IgD-negative memory B cell (primary cell): Measurements from ENCODE around the gene LACTBL1. TPM values are rescaled to one million over a fixed set of nuclear protein-coding genes. Genes with fewer than 3 reads are reported as not detected.
"Not testable (repeated sequence)": the region's sequence is repeated elsewhere in the genome, so short reads cannot be mapped to it uniquely, and the experiment has no call there.

Source experiments
- H3K27ac Mint-ChIP-seq, 3 donors: one replicate each; pipeline ENCODE4 v1.8.0; 2020 to 2022; ENCODE audit warnings: mild to moderate bottlenecking in 3 of 3, mixed read lengths in 3 of 3, moderate library complexity in 1 of 3
- H3K27me3 Mint-ChIP-seq: one replicate; pipeline ENCODE4 v1.8.0; 2021; ENCODE audit warnings: mixed read lengths
- H3K36me3 Mint-ChIP-seq: one replicate; pipeline ENCODE4 v1.8.0; 2020; ENCODE audit warnings: mild to moderate bottlenecking, mixed read lengths
- H3K4me1 Mint-ChIP-seq, 3 donors: one replicate each; pipeline ENCODE4 v1.8.0; 2020 to 2022; ENCODE audit warnings: mixed read lengths in 3 of 3, mild to moderate bottlenecking in 1 of 3
- H3K4me3 Mint-ChIP-seq, 4 donors: one replicate each; pipeline ENCODE4 v1.8.0; 2020 to 2022; ENCODE audit warnings: mild to moderate bottlenecking in 4 of 4, mixed read lengths in 4 of 4, moderate library complexity in 3 of 4
- H3K9me3 Mint-ChIP-seq, 3 donors: one replicate each; pipeline ENCODE4 v1.8.0; 2020 to 2021; ENCODE audit warnings: mixed read lengths in 3 of 3, mild to moderate bottlenecking in 1 of 3
- polyA plus RNA-seq: library from polyadenylated mRNA; unstranded; fragments of 300-500 nt; fragmentation: Illumina TruSeq; gene quantifications from one replicate; pipeline ENCODE4 v1.2.3, GENCODE V29; 2021

The LACTBL1 gene
- polyA plus RNA-seq, 1 donor from 2014 or later, result not detected

GRCh38 chr1:22966309-22966708 is 6.4 kb downstream of the LACTBL1 start:
- Mint-ChIP-seq H3K4me1 (no peaks in the 10 kb centered on the region), H3K9me3 (peaks cover 4 to 14% (median 6%) of the 10 kb centered on the region in 3 donors), H3K27ac (no peak overlapping the region), H3K27me3 (peaks cover 25% of the 10 kb centered on the region), H3K4me3 (peak overlapping the region in 1 of 4 donors; percentile 23), H3K36me3 (peaks cover 4% of the 10 kb centered on the region)

- no peaks in the 10 kb centered on the region for H3K4me1 Mint-ChIP-seq
- H3K4me3 Mint-ChIP-seq, result no peak overlapping the region
- H3K36me3 Mint-ChIP-seq, result peaks cover 2% of the 10 kb centered on the region
- no peak overlapping the region for H3K27ac Mint-ChIP-seq
- H3K9me3 Mint-ChIP-seq, result peaks cover 3 to 14% (median 4%) of the 10 kb centered on the region in 3 donors
- peaks cover 10% of the 10 kb centered on the region for H3K27me3 Mint-ChIP-seq
Observed at GRCh38 chr1:22963044-22963677, 9.5 kb downstream of the LACTBL1 start.

GRCh38 chr1:22962558-22962957 is 10.1 kb downstream of the LACTBL1 start:
- Mint-ChIP-seq H3K27ac (no peak overlapping the region), H3K36me3 (peaks cover 2% of the 10 kb centered on the region)

GRCh38 chr1:22959545-22960360 is 12.9 kb downstream of the LACTBL1 start:
- H3K4me3 Mint-ChIP-seq, result no peak overlapping the region
- H3K27me3 Mint-ChIP-seq, result peaks cover 8% of the 10 kb centered on the region

More at GRCh38 chr1:22962558-22962957, 10.1 kb downstream of the LACTBL1 start:
- Mint-ChIP-seq H3K9me3 (peaks cover 3 to 14% (median 4%) of the 10 kb centered on the region in 3 donors), H3K27me3 (peaks cover 10% of the 10 kb centered on the region), H3K4me1 (no peaks in the 10 kb centered on the region), H3K4me3 (no peak overlapping the region)

GRCh38 chr1:22958556-22958955 is 14.1 kb downstream of the LACTBL1 start:
- Mint-ChIP-seq H3K4me3 (no peak overlapping the region), H3K27me3 (peaks cover 13% of the 10 kb centered on the region), H3K27ac (no peak overlapping the region), H3K4me1 (no peaks in the 10 kb centered on the region), H3K36me3 (no peaks in the 10 kb centered on the region), H3K9me3 (peaks cover 0 to 2% (median 0%) of the 10 kb centered on the region in 3 donors)

More at GRCh38 chr1:22959545-22960360, 12.9 kb downstream of the LACTBL1 start:
- Mint-ChIP-seq H3K9me3 (peaks cover 0 to 4% (median 0%) of the 10 kb centered on the region in 3 donors), H3K36me3 (no peaks in the 10 kb centered on the region), H3K27ac (no peak overlapping the region), H3K4me1 (no peaks in the 10 kb centered on the region)

GRCh38 chr1:22957066-22957465 is 15.6 kb downstream of the LACTBL1 start:
- Mint-ChIP-seq H3K27me3 (peaks cover 13% of the 10 kb centered on the region), H3K27ac (no peak overlapping the region), H3K9me3 (peaks cover 0 to 2% (median 0%) of the 10 kb centered on the region in 3 donors), H3K4me1 (no peaks in the 10 kb centered on the region), H3K36me3 (no peaks in the 10 kb centered on the region), H3K4me3 (no peak overlapping the region)

- H3K27me3 Mint-ChIP-seq, result peaks cover 13% of the 10 kb centered on the region
- H3K4me1 Mint-ChIP-seq, result peaks cover 0 to 2% (median 2%) of the 10 kb centered on the region in 3 donors
- no peak overlapping the region for H3K27ac Mint-ChIP-seq
- no peak overlapping the region for H3K4me3 Mint-ChIP-seq
- H3K9me3 Mint-ChIP-seq, result peaks cover 0 to 2% (median 0%) of the 10 kb centered on the region in 3 donors
- peaks cover 2% of the 10 kb centered on the region for H3K36me3 Mint-ChIP-seq
Observed at GRCh38 chr1:22955146-22955545, 17.5 kb downstream of the LACTBL1 start.

GRCh38 chr1:22953740-22954141 is 18.9 kb downstream of the LACTBL1 start:
- peaks cover 0 to 2% (median 2%) of the 10 kb centered on the region in 3 donors for H3K4me1 Mint-ChIP-seq
- peaks cover 0 to 2% (median 0%) of the 10 kb centered on the region in 3 donors for H3K9me3 Mint-ChIP-seq
- H3K4me3 Mint-ChIP-seq, result no peak overlapping the region
- peaks cover 2% of the 10 kb centered on the region for H3K36me3 Mint-ChIP-seq
- H3K27me3 Mint-ChIP-seq, result peaks cover 13% of the 10 kb centered on the region
- no peak overlapping the region for H3K27ac Mint-ChIP-seq

GRCh38 chr1:22953057-22953739 is 19.5 kb downstream of the LACTBL1 start:
- Mint-ChIP-seq H3K36me3 (peaks cover 2% of the 10 kb centered on the region), H3K27ac (no peak overlapping the region), H3K27me3 (peaks cover 13% of the 10 kb centered on the region), H3K9me3 (peaks cover 0 to 2% (median 0%) of the 10 kb centered on the region in 3 donors), H3K4me1 (peaks cover 0 to 2% (median 2%) of the 10 kb centered on the region in 3 donors), H3K4me3 (no peak overlapping the region)

- H3K27ac Mint-ChIP-seq, result no peak overlapping the region
- H3K4me3 Mint-ChIP-seq, result no peak overlapping the region
- peaks cover 0 to 2% (median 2%) of the 10 kb centered on the region in 3 donors for H3K4me1 Mint-ChIP-seq
- H3K27me3 Mint-ChIP-seq, result peaks cover 15% of the 10 kb centered on the region
- peaks cover 2% of the 10 kb centered on the region for H3K36me3 Mint-ChIP-seq
- H3K9me3 Mint-ChIP-seq, result peaks cover 0 to 2% (median 0%) of the 10 kb centered on the region in 3 donors
Observed at GRCh38 chr1:22952694-22953056, 20.0 kb downstream of the LACTBL1 start.

GRCh38 chr1:22951796-22952195 is 20.9 kb downstream of the LACTBL1 start:
- Mint-ChIP-seq H3K36me3 (peaks cover 2% of the 10 kb centered on the region), H3K9me3 (peaks cover 0 to 2% (median 0%) of the 10 kb centered on the region in 3 donors), H3K27me3 (peaks cover 14% of the 10 kb centered on the region), H3K27ac (no peak overlapping the region), H3K4me3 (peak overlapping the region in 1 of 4 donors; percentile 21), H3K4me1 (peaks cover 0 to 2% (median 2%) of the 10 kb centered on the region in 3 donors)

- Mint-ChIP-seq H3K27ac (no peak overlapping the region), H3K36me3 (peaks cover 2% of the 10 kb centered on the region), H3K27me3 (peaks cover 13% of the 10 kb centered on the region), H3K4me3 (no peak overlapping the region), H3K4me1 (peaks cover 0 to 2% (median 2%) of the 10 kb centered on the region in 3 donors), H3K9me3 (no peaks in the 10 kb centered on the region)
Observed at GRCh38 chr1:22949822-22950331, 22.8 kb downstream of the LACTBL1 start.

GRCh38 chr1:22945171-22945570 is 27.5 kb downstream of the LACTBL1 start:
- H3K4me1 Mint-ChIP-seq, H3K27ac Mint-ChIP-seq, H3K4me3 Mint-ChIP-seq, H3K36me3 Mint-ChIP-seq, H3K9me3 Mint-ChIP-seq: not testable (repeated sequence)
- H3K27me3 Mint-ChIP-seq, result peaks cover 16% of the 10 kb centered on the region

- Mint-ChIP-seq H3K9me3 (peaks cover 8 to 13% (median 8%) of the 10 kb centered on the region in 3 donors), H3K27me3 (peaks cover 16% of the 10 kb centered on the region), H3K4me3 (no peak overlapping the region), H3K4me1 (no peaks in the 10 kb centered on the region), H3K27ac (no peak overlapping the region), H3K36me3 (no peaks in the 10 kb centered on the region)
Observed at GRCh38 chr1:22944346-22945055, 28.2 kb downstream of the LACTBL1 start.
